ENCODE results near the gene P2RY12.

- no peak for TF ChIP-seq CTCF (IDR thresholded peaks at IDR 0.05)
- TF ChIP-seq ZFX (IDR thresholded peaks at IDR 0.05; ENCODE audit: borderline replicate concordance): no peak
Measured at GRCh38 chr3:151371526-151371925, 13.0 kb downstream of the P2RY12 start.
